Astrocyte of the cerebellum (primary cell): ENCODE results near the gene GIT2.
"Not testable (repeated sequence)": the region's sequence is repeated elsewhere in the genome, so short reads cannot be mapped to it uniquely, and the experiment has no call there.

Experiments used
- DNase-seq: peaks from one replicate; pipeline ENCODE4 v3.0.0-alpha.2; 2011; ENCODE audit warnings: low read depth
- H3K4me3 ChIP-seq: 2 replicates; pipeline ENCODE4 v1.5.1; 2011; ENCODE audit warnings: mild to moderate bottlenecking, low read depth, low read length, moderate library complexity
- CTCF ChIP-seq: IDR thresholded peaks from 2 replicates; pipeline ENCODE4 v1.5.1; 2012; ENCODE audit warnings: low read length, low read depth, moderate library complexity, mild to moderate bottlenecking; ENCODE audit errors: missing control alignments
- in situ Hi-C: cut with HindIII; loops from 2 replicates; pipeline ENCODE4 v1.10.0; 2017; ENCODE audit warnings: low sequenced_read_pairs

The GIT2 gene

GRCh38 chr12:109993091-109993490, 3.1 kb downstream of the GIT2 start:
- no peak overlapping the region for H3K4me3 ChIP-seq
- in situ Hi-C loops = no loop called here
- DNase-seq = no peak
- no peak for TF ChIP-seq CTCF

- no peak for DNase-seq
- in situ Hi-C loops = no loop called here
- H3K4me3 ChIP-seq = no peak overlapping the region
- no peak for TF ChIP-seq CTCF
These were observed 4.6 kb downstream of the GIT2 start for GRCh38 chr12:109991586-109991985.

- in situ Hi-C loops = no loop called here
These were observed 6.8 kb downstream of the GIT2 start for GRCh38 chr12:109989380-109989779.

GRCh38 chr12:109988903-109989302, 7.3 kb downstream of the GIT2 start:
- no peak for DNase-seq
- in situ Hi-C loops = no loop called here
- no peak overlapping the region for H3K4me3 ChIP-seq
- TF ChIP-seq CTCF = no peak

More at GRCh38 chr12:109989380-109989779, 6.8 kb downstream of the GIT2 start:
- H3K4me3 ChIP-seq = no peak overlapping the region
- DNase-seq = no peak
- no peak for TF ChIP-seq CTCF

- in situ Hi-C loops = no loop called here
- no peak for DNase-seq
- no peak overlapping the region for H3K4me3 ChIP-seq
- no peak for TF ChIP-seq CTCF
These were observed 7.9 kb downstream of the GIT2 start for GRCh38 chr12:109988274-109988673.

GRCh38 chr12:109987615-109988014, 8.6 kb downstream of the GIT2 start:
- no peak for DNase-seq
- TF ChIP-seq CTCF = no peak
- in situ Hi-C loops = no loop called here

GRCh38 chr12:109986236-109986635, 9.9 kb downstream of the GIT2 start:
- in situ Hi-C loops, DNase-seq, H3K4me3 ChIP-seq: not testable (repeated sequence)

More at GRCh38 chr12:109987615-109988014, 8.6 kb downstream of the GIT2 start:
- H3K4me3 ChIP-seq = no peak overlapping the region
